GM12873 (cell line): ENCODE results near the gene FBL.

ENCODE experiments used
- CTCF ChIP-seq: IDR thresholded peaks from 2 replicates; pipeline ENCODE4 v1.5.1; 2012; ENCODE audit warnings: low read depth, mild to moderate bottlenecking, moderate library complexity, low read length, control low read depth; ENCODE audit not compliant: insufficient read depth; ENCODE audit errors: missing control alignments

Gene FBL

GRCh38 chr19:39838569-39838968, 7.6 kb downstream of the FBL start:
- TF ChIP-seq CTCF: no peak

GRCh38 chr19:39837978-39838377, 8.2 kb downstream of the FBL start:
- no peak for TF ChIP-seq CTCF

GRCh38 chr19:39834287-39834841, 11.8 kb downstream of the FBL start:
- no peak for TF ChIP-seq CTCF

DNA sequence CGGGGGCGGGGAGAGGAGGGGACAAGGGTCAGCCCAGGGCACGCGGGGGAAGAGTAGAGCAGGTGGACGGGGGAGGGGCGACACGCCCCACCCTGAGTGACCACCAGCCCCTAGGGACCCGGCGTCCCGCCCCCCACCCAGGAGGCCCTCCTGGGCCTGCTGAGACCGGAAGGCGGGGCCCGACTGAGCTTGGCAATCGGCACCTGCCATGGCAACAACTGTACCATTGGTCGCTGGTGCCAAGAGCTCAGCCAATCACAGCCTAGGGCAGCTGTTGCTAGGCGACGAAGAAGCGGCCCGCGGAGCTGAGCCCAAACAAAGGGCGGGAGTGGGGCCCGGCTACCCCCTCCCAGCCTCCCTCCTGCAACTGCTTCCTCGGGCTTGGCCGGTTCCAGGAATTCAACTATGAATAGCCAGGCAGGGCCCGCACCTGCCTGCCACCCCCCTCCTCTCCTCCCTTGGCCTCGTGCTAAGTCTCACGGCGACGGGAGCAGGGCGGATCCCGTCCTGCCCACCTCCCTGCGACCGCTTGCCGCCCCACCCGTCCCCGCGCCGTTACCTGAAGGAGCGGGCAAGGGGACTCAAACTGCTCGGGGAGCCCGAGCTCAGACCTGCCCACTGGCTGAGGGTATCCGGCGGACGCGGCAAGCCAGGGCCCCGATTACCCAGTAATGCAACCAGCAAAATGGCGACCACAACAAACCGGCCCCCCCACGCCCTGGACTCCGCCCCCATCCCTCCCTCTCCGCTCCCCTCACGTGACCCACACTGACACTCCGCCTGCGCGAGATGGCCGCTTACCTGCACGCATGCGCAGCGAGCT, 12.5 kb downstream of the FBL start, which contains the start of gene DYRK1B:
DYRK1B (minus strand) TSS at position 699 of the 823 bp plus-strand sequence. CDS start 2,295 bp downstream, outside the sequence.
- no peak for TF ChIP-seq CTCF

DNA sequence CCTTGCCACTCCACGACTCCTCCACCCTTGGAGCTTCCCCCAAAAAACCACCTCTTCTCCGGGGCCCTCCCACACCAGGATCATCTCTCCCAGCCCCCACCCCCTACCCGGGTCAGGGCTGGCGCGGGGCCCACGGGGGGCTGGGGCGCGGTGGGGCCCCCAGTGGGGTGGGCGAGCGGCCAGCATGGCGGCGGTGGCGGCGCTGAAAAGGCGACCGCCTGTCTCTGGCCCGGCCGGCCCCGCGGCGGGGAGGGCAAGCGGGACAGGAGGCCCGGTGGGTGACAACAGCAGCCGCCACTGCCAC, 13.1 kb downstream of the FBL start:
- no peak for TF ChIP-seq CTCF

DNA sequence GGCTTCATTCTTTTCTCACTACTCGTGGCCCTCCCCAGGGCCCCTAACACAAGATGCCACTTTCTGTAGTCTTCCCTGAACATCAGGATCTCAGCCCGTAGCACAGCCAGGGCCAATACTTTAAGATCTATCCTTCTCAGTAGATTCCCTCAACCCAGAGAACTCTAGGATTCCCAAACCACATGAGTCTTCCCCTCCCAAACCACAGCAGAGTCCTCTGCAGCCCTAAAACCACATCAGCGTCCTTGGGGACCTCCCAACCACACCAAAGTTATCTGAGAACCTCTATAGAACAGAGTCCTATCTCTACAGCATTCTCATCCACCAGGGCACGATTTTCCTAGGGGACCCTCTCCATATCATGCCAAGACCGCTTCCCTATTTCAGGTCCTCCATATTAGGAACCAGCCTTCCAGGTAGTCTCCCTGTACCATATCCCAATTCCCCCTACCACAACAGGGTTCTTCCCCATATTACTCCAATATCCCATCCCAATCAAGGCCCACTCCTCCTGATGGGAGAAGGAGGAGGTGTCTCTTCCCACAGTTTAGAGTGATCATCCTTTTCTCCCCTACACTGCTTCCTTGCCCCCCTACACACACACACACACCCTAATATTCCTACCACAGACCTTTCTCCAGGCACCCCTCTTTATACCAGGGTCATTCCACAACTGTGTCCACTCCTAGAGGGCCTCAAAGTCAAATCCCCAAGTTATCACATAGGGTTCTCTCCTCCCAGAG, 13.7 kb downstream of the FBL start:
- no peak for TF ChIP-seq CTCF

- no peak for TF ChIP-seq CTCF
These were observed 14.5 kb downstream of the FBL start for GRCh38 chr19:39831679-39832078.
